Ramos (cell line): ENCODE measurements around the gene ZFP92.

ENCODE experiments used
- in situ Hi-C: fragments of 300-500 bp; cut with MboI; formaldehyde crosslinking; loops from one replicate; pipeline ENCODE4 v1.14.3; 2022; ENCODE audit warnings: low sequenced_read_pairs; ENCODE audit not compliant: unreplicated experiment

Gene ZFP92

DNA sequence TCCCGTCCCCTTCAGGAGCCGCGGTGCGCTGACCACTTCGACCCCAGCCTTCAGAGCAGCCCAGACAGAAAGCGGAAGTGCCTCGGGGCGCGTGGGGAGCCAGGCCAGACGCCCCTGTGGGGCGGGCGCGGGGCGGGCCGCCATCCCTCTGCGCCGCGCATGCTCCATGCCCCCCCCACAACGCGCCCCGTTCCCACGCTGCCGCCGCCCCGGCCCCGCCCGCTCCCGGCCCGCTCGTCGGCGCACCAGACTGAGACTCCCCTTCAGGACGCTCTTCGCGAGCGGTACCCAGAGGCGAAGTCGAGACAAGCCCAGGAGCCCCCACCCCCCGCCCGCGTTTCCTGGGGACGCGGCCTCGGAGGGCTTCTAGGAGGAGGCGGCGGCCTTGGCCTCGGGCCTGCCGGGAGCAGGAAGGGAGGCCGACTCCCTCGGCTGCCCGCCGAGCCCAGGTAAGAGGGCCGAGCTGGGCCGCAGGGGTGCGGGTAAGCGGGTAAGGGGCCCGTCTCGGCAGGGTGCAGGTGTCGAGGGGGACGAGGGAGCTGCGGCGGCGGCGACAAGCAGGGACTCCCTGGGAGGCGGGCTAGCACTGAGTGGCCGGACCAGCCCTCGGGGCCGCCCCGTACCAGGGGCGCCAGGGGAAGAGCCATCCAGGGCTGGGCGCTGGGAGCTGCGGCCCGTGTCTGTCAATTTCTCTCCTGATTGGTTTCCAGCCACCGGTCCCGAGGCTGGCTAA, at the start of gene ZFP92:
ZFP92 (plus strand) TSS at position 218 of the 733 bp plus-strand sequence. CDS start 6,851 bp downstream, outside the sequence.
- in situ Hi-C loops, result no loop called here

DNA sequence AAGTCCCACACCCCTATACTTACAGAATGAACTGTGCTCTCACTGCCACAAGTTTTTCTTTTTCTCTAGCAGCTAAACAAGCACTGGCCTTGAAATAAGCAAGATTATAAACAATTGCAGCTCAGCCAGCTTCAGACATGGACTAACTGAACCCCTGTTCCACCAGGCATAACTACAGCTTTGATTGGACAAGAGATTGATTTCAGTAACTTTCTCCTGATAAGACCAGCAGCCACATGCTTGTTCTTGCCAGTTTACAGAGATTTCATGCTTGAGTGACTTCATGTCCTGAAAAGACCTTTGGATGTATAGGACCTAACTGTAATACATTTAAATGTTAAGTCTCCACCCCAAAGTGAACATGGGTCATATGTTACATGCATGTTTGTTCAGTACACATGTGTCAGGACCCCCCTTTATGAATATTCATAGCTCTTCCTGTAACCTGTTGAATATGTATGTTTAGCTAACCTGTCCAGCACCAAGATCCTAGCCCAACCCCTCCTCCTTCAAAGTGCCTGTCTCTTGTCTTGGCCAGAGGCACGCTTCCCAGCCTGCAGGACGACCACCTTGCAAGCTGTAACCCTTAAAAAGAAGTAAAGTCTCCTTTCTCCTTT, 49.4 kb upstream of the ZFP92 start:
- in situ Hi-C loops, result loop anchor here (25.0 kb wide), 1 partner anchor 200 kb away; no protein-coding TSS in a partner anchor

GRCh38 chrX:153365670-153366069, 45.6 kb upstream of the ZFP92 start:
- in situ Hi-C loops, result loop anchor here (25.0 kb wide), 1 partner anchor 203 kb away; no protein-coding TSS in a partner anchor

DNA sequence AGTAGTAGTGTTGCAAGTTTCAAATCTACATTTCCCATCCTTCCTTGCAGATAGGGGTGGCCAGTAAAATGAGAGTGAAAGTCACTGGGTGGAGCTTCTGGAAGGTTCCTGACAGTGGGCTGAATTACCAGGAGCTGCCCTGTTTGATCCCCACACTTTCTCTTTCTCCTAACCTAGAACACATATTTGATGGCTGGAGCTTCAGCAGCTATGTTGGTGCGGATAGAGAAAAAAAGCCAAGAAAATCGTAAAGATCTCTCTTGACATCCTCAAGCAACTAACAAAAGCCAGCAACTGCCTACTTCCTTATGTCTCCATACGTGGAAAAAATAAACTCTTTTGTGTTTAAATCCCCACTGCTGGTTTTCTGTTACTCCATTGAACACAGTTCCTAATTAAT, 45.2 kb upstream of the ZFP92 start:
- in situ Hi-C loops, result loop anchor here (25.0 kb wide), 1 partner anchor 204 kb away; no protein-coding TSS in a partner anchor

- in situ Hi-C loops, result loop anchor here (25.0 kb wide), 1 partner anchor 205 kb away; no protein-coding TSS in a partner anchor
Measured at GRCh38 chrX:153366878-153367538, 44.3 kb upstream of the ZFP92 start.

DNA sequence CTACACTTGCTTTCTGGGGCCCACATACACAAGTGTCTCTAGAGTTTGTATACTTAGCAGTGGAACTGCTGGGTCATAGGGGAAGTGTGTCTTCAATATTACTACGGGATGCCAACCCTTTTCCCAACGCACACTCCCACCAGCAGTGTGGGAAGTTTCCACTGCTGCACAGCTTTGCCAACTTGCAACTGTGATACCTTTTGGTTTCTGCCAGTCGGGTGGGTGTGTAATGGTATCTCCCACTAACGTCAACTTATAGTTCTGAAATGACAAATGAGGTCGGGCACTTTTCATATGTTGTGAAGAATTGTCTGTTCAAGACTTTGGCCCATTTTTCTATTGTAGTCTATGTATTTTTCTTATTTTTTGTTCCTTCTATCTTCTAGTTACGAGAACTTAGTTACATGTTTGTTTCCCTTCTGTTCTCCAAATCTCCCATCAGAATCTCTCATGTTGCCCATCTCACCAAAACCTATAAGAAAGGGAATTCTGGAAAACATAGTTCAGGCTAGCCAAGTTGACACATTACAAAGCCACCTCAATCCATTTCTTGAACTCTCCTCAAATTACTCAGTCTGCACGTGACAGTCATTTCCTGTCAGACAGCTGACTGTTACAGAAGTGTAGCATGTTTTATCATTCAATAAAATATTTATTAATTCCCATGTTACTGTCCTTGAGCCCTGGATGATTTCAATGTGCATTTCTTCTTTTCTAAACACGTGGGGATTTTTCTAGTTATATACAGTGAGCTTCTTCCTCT, 40.8 kb upstream of the ZFP92 start:
- in situ Hi-C loops, result loop anchor here (25.0 kb wide), 1 partner anchor 208 kb away; no protein-coding TSS in a partner anchor

- in situ Hi-C loops, result loop anchor here (25.0 kb wide), 1 partner anchor 209 kb away; no protein-coding TSS in a partner anchor
Measured at GRCh38 chrX:153371256-153371655, 40.0 kb upstream of the ZFP92 start.

DNA sequence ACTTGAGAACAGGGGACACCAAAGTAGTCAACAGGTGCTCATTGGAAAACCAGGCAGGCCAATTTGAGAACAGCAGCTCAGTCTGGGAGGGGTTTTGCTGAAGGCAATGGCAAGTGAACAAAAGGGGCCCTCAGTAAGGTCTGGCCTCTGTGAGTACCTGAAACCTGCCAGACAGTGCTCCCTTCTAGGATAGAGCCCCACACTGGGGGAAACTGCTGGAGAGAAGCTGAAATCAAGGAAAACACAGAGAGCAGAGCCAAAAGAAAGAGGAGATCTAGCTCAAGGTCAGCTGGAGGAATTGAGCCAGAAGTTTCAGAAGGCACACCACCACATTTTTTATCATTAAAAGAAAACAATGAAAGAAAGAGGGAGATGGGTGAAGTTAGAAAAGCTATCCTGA, 38.3 kb upstream of the ZFP92 start:
- in situ Hi-C loops, result loop anchor here (25.0 kb wide), 1 partner anchor 211 kb away; no protein-coding TSS in a partner anchor

GRCh38 chrX:153374426-153374825, 36.8 kb upstream of the ZFP92 start:
- in situ Hi-C loops, result loop anchor here (25.0 kb wide), 1 partner anchor 212 kb away; no protein-coding TSS in a partner anchor

DNA sequence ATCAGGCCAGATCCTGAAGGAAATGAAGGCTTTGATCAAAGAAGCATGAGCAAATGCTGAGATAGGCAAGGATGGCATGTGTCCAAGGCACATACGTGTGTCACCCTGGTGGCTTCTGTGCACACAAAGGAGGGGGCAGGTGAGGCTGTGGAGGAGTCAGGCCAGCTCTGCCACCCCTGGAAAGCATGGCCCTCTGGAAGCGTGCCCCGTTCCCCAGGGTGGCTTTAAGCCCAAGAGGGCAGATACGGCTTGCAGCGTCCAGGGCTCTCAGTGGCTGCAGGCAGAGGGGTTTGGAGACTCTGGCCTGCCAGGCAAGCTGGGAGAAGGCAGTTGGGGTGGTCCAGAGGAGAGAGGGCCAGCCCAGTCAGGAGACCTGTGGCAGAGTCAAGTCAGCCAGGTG, 35.7 kb upstream of the ZFP92 start:
- in situ Hi-C loops, result loop anchor here (25.0 kb wide), 1 partner anchor 338 kb away; no protein-coding TSS in a partner anchor

DNA sequence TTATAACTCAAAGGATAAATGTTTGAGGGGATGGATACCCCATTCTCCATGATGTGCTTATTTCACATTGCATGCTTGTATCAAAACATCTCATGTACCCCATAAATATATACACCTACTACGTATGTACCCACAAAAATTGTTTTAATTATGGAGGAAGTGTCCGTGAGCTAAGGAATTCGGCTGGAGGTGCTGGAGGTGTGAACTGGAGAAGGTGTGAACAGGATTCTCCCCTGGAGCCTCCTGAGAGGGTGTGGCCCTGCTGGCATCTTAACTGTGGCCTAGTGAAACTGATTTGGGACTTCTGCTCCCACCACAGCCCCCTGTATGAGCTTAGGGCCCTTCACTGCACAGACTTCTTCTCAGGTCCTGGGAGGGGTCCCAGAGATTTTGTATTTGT, 33.5 kb upstream of the ZFP92 start:
- in situ Hi-C loops, result loop anchor here (25.0 kb wide), 1 partner anchor 340 kb away; no protein-coding TSS in a partner anchor

DNA sequence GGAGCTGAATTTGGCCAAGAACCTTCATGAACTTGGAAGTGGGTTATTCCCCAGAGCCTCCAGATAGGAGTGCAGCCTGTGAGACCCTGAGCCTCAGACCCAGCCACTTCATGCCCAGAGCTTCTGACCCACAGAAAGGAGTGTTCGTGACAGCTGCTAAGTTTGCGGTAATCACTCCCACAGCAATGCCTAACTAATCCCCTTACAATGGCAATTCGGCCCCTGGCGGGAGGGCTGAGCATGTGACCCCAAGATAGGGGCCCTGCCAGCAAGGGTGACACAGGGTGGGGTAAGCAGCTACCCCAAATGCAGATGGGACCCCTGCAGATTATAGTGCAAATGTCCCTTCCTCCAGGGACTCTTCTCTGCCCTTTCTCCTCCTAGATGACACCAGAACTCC, 32.7 kb upstream of the ZFP92 start:
- in situ Hi-C loops, result loop anchor here (25.0 kb wide), 1 partner anchor 341 kb away; no protein-coding TSS in a partner anchor

- in situ Hi-C loops, result loop anchor here (25.0 kb wide), 1 partner anchor 342 kb away; no protein-coding TSS in a partner anchor
Measured at GRCh38 chrX:153379508-153379907, 31.8 kb upstream of the ZFP92 start.

- in situ Hi-C loops, result loop anchor here (25.0 kb wide), 1 partner anchor 343 kb away; no protein-coding TSS in a partner anchor
Measured at GRCh38 chrX:153379971-153380581, 31.2 kb upstream of the ZFP92 start.

GRCh38 chrX:153380691-153381090, 30.6 kb upstream of the ZFP92 start:
- in situ Hi-C loops, result loop anchor here (25.0 kb wide), 1 partner anchor 343 kb away; no protein-coding TSS in a partner anchor

DNA sequence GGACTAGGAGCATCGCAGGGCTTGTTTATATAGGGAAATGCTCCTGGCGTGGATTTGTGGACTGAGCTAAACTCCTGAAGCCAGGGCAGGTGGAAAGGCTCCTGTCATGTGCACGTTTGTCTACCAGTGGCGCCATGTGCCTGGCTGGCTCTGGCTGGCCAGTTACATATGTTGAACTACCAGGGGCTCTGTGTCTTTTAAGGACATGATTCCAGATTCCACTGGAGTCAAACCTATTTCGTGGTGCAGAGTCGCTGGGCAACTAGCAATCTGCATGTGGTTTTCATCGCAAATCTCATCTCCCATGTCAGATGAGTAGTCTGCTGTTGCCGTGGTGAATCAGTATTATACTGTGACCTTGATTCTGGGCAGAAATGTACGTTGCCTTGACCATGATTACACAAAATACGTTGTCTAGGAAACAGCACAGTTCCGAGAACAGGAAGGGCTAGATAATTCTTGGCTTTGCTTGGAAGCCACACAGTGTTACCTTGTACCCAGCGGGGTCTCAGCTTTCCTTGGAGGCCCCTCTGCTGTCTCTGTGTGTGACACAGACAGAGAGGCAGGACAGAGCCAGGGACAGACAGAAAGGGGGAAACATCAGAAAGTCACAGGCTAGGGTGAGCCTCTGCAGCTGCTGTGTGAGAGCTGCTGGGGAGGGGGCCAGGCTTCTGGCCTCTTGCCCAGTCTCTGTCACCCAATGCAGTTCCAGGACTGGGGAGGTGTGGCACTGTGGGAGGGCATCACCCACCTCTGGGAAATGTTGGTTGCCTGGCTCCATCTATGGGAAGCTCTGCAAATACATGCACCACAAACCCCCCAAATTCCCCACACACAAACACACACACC, 29.4 kb upstream of the ZFP92 start:
- in situ Hi-C loops, result loop anchor here (25.0 kb wide), 1 partner anchor 345 kb away; no protein-coding TSS in a partner anchor

DNA sequence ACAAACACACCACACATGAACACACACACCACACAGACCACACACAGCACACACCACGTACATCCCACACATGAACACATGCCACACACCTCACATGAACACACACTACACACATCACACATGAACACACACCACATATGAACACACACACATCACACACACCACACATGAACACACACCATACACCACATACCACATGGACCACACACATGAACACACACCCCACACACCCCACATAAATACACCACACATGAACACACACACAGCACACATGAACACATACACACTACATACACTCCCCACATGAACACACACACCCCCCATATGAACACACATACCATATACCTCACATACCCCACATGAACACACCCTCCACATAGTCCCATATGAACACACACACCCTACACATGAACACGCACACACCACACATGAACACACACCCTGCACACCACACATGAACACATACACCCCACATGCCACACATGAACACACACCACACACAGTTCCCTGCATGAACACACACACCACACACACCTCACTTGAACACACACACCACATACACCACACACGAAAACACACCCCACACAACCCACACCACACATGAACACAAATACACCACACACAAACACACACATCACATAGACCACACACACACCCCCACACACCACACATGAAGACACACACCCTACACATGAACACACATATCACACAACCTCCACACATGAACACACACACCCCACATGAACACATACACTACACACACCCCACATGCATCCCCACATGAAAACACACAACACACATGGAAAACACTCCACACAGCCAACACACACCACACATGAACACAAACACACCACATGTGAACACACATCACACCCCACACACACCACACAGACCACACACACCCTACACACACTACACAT, 28.4 kb upstream of the ZFP92 start:
- in situ Hi-C loops, result loop anchor here (25.0 kb wide), 1 partner anchor 346 kb away; no protein-coding TSS in a partner anchor
